SU-DHL-6 (cell line): ENCODE measurements around the gene NID2.

ENCODE experiments used
- H2AFZ ChIP-seq: fragments of 200-600 bp; sonication (generic); 2 replicates; pipeline ENCODE4 v1.6.1; 2014; ENCODE audit warnings: low read depth, mild to moderate bottlenecking, moderate library complexity, mixed read lengths, antibody characterized with exemption, low read length; ENCODE audit not compliant: severe bottlenecking
- H3F3A ChIP-seq: fragments of 200-600 bp; shearing (Covaris generic); 2 replicates; pipeline ENCODE4 v1.6.0; 2016; ENCODE audit warnings: antibody characterized with exemption, mild to moderate bottlenecking; ENCODE audit not compliant: insufficient read depth
- H3K27ac ChIP-seq: fragments of 200-600 bp; sonication (generic); 2 replicates; pipeline ENCODE4 v1.5.1; 2016; ENCODE audit warnings: low read depth, mild to moderate bottlenecking, low read length, moderate library complexity, mixed read lengths
- H3K27me3 ChIP-seq: fragments of 200-600 bp; sonication (generic), shearing (Covaris generic); 2 replicates; pipeline ENCODE4 v1.6.0; 2014; ENCODE audit warnings: mild to moderate bottlenecking, low read length
- H3K36me3 ChIP-seq: fragments of 200-600 bp; sonication (generic); 2 replicates; pipeline ENCODE4 v1.6.1; 2014; ENCODE audit warnings: mild to moderate bottlenecking, low read length, mixed read lengths
- H3K4me2 ChIP-seq: fragments of 300-600, 200-600 bp; shearing (Covaris generic), sonication (generic); 2 replicates; pipeline ENCODE4 v1.6.0; 2014; ENCODE audit warnings: low read length, low read depth, mild to moderate bottlenecking; ENCODE audit not compliant: poor library complexity, severe bottlenecking
- H3K4me3 ChIP-seq: fragments of 200-600 bp; sonication (generic); 2 replicates; pipeline ENCODE4 v1.5.1; 2014; ENCODE audit warnings: antibody characterized with exemption, low read length, mild to moderate bottlenecking, mixed read lengths; ENCODE audit not compliant: insufficient read depth, poor library complexity, severe bottlenecking
- H3K79me2 ChIP-seq: fragments of 200-600 bp; sonication (generic); 2 replicates; pipeline ENCODE4 v1.6.1; 2014; ENCODE audit warnings: mild to moderate bottlenecking, low read length, moderate library complexity; ENCODE audit not compliant: insufficient read depth
- H3K9ac ChIP-seq: fragments of 200-600 bp; sonication (generic); 2 replicates; pipeline ENCODE4 v1.7.0; 2014; ENCODE audit warnings: mild to moderate bottlenecking, low read length
- H3K9me2 ChIP-seq: fragments of 200-600 bp; sonication (generic); replicated peaks from 2 replicates; pipeline ENCODE4 v1.6.1; 2014; ENCODE audit warnings: low read length; ENCODE audit not compliant: insufficient read depth
- H3K9me3 ChIP-seq: fragments of 200-600 bp; sonication (generic); 2 replicates; pipeline ENCODE4 v1.6.1; 2014; ENCODE audit warnings: low read length, mixed read lengths; ENCODE audit not compliant: insufficient read depth
- H4K20me1 ChIP-seq: fragments of 200-600 bp; sonication (generic); 2 replicates; pipeline ENCODE4 v1.6.1; 2014; ENCODE audit warnings: low read depth, mild to moderate bottlenecking, antibody characterized with exemption, low read length, moderate library complexity, mixed read lengths
- EZH2phosphoT487 ChIP-seq: fragments of 200-600 bp; sonication (generic), shearing (Covaris generic); conservative IDR thresholded peaks from 2 replicates; pipeline ENCODE4 v1.6.1; 2018; ENCODE audit warnings: mild to moderate bottlenecking, antibody characterized with exemption, low read length, moderate library complexity, mixed read lengths
- TF ChIP-seq, protein P1 (sequence below): fragments of 200-600 bp; sonication (generic); IDR thresholded peaks from one replicate; pipeline ENCODE4 v1.5.1; 2017; ENCODE audit warnings: antibody characterized with exemption, mild to moderate bottlenecking, low read length, moderate library complexity; ENCODE audit not compliant: insufficient read depth, poor library complexity, severe bottlenecking

NID2 gene

DNA sequence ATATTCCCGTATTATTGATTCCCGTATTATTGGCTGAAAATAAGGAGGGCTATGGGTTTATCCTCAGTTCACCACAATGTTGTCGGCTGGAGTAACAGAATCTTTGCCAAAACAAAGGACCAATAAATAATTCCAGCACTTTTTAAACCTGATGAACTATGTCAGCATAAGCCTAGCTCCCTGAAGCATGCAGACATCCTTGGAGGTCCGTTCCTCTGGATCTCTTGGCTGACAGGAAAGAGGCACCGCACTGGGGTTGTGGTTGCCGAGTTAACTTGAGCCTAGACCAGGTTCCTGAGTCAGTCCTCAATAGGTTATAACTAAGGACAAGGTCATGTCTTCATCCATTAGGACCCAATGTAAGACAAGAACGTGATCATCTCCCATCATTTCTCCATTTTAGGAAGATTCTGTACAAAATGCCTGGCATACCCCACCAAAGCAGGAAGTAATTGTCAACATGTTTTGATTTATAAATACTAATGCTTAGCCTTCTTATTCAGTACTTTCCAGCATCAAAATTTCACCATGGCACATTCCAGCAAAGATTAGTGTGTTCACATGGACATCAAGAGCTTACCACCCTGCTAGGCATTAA is 36.6 kb downstream of the NID2 start:
- 0 out of 2 replicates have a peak, but pooled peaks cover 5% of the 10 kb centered on the region for H3K9me3 ChIP-seq
- TF ChIP-seq, protein P1, sequence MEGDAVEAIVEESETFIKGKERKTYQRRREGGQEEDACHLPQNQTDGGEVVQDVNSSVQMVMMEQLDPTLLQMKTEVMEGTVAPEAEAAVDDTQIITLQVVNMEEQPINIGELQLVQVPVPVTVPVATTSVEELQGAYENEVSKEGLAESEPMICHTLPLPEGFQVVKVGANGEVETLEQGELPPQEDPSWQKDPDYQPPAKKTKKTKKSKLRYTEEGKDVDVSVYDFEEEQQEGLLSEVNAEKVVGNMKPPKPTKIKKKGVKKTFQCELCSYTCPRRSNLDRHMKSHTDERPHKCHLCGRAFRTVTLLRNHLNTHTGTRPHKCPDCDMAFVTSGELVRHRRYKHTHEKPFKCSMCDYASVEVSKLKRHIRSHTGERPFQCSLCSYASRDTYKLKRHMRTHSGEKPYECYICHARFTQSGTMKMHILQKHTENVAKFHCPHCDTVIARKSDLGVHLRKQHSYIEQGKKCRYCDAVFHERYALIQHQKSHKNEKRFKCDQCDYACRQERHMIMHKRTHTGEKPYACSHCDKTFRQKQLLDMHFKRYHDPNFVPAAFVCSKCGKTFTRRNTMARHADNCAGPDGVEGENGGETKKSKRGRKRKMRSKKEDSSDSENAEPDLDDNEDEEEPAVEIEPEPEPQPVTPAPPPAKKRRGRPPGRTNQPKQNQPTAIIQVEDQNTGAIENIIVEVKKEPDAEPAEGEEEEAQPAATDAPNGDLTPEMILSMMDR: no peak
- no peak for TF ChIP-seq EZH2phosphoT487
- no peaks in the 10 kb centered on the region for H3F3A ChIP-seq
- H3K9ac ChIP-seq: no peak overlapping the region
- no peak overlapping the region for H3K27ac ChIP-seq
- no peaks in the 10 kb centered on the region for H3K9me2 ChIP-seq
- H3K4me2 ChIP-seq: no peak overlapping the region
- no peaks in the 10 kb centered on the region for H3K36me3 ChIP-seq
- H2AFZ ChIP-seq: no peak overlapping the region
- H3K27me3 ChIP-seq: no peaks in the 10 kb centered on the region
- H3K79me2 ChIP-seq: no peaks in the 10 kb centered on the region
- H3K4me3 ChIP-seq: no peak overlapping the region
- H4K20me1 ChIP-seq: no peaks in the 10 kb centered on the region

DNA sequence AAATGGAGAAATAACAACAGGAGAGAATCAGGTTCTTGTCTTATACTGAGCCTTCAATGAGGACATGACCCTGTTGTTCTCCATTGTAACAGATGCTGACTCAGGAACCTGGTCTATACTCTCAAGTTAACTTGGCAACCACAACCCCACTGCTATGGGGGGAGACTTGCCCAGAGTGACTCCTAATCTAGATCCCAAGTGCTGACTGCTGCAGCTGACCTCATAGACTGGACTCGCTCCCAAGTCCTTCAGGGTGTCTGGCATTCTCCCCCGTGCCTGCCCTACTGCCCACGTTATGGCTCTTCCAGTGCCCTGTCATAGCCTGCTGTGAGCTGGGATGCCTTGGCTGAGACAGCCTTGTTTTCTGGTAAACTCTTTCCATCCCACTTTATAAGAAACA is 37.1 kb downstream of the NID2 start:
- Histone ChIP-seq H3K4me2 (no peak overlapping the region), H3K36me3 (no peaks in the 10 kb centered on the region), H3K79me2 (no peaks in the 10 kb centered on the region), H3F3A (no peaks in the 10 kb centered on the region), H2AFZ (no peak overlapping the region), H3K9ac (no peak overlapping the region), H4K20me1 (no peaks in the 10 kb centered on the region), H3K27ac (no peak overlapping the region), H3K9me3 (0 out of 2 replicates have a peak, but pooled peaks cover 4% of the 10 kb centered on the region), H3K9me2 (no peaks in the 10 kb centered on the region), H3K27me3 (no peaks in the 10 kb centered on the region), H3K4me3 (no peak overlapping the region)
- TF ChIP-seq, protein P1: no peak
- TF ChIP-seq EZH2phosphoT487: no peak

DNA sequence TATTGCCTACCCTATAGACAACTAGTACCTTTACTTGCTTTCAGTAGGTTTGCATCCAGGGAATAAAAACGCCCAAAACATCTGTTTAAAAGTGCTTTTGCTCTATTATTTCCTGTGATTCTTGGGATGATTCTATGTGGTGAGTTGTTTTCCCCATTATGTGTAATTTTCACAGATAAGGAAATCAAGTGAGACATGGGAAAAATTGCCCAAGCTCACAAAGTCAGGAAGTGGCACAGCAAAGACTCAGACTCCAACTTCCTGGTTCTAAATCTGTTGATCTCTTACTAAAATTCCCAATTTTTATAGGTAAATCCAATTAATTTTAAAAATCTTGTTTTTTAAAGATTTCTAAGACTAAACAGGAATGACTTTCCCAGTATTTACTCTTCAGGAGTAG is 39.0 kb downstream of the NID2 start:
- H3K4me2 ChIP-seq: no peak overlapping the region
- no peaks in the 10 kb centered on the region for H3F3A ChIP-seq
- H3K9ac ChIP-seq: no peak overlapping the region

More for the DNA sequence above, 39.0 kb downstream of the NID2 start:
- no peak for TF ChIP-seq EZH2phosphoT487
- TF ChIP-seq, protein P1: no peak
- H3K79me2 ChIP-seq: no peaks in the 10 kb centered on the region
- no peaks in the 10 kb centered on the region for H3K9me2 ChIP-seq
- no peaks in the 10 kb centered on the region for H3K9me3 ChIP-seq
- no peaks in the 10 kb centered on the region for H4K20me1 ChIP-seq
- H3K4me3 ChIP-seq: no peak overlapping the region
- H3K36me3 ChIP-seq: no peaks in the 10 kb centered on the region
- no peak overlapping the region for H2AFZ ChIP-seq
- no peak overlapping the region for H3K27ac ChIP-seq
- H3K27me3 ChIP-seq: no peaks in the 10 kb centered on the region
